ENCODE measurements around the gene KPNA2. TPM values are rescaled to one million over a fixed set of nuclear protein-coding genes. Genes with fewer than 3 reads are reported as not detected.

The KPNA2 gene
- total and polyA plus RNA-seq, 9 of the 15 experiments (the other 6 are each of a cell fraction or from before 2014, with no cell fraction given): 132 to 984 (median 241) TPM

DNA sequence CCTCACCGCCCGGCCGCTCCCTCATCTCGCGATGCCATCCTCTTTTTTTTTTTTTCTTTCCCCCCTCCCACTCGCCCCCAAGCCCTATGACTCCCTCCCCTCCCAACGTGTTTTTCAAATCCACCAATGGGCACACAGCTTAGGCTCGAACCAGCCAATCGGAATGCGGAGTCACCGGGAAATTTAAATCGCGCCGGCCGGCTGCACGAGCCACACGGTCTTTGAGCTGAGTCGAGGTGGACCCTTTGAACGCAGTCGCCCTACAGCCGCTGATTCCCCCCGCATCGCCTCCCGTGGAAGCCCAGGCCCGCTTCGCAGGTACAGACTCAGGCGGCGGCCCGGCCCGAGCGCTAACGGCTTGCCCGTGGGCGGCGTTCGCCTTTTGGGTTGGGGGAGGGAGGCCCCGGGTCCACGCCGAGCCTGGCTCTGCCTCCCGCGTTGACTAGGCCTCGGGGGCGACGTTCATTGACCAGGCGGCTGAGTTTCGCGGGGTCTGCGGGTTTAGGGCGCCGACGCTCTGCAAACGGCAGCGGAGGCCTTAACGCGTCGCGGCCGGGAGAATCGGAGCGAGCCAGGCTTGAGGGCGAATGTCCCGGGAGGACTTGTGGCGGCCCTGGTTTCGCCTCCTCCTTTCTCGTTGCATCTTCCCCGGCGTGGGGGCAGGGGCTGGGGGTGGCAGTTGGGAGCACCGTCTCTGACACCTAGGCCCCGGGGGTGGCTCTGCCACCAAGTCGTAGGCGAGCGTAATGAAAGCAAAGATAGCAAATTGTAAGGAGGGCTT lies at the start of gene KPNA2 (continued):
- TF ChIP-seq, protein P1, sequence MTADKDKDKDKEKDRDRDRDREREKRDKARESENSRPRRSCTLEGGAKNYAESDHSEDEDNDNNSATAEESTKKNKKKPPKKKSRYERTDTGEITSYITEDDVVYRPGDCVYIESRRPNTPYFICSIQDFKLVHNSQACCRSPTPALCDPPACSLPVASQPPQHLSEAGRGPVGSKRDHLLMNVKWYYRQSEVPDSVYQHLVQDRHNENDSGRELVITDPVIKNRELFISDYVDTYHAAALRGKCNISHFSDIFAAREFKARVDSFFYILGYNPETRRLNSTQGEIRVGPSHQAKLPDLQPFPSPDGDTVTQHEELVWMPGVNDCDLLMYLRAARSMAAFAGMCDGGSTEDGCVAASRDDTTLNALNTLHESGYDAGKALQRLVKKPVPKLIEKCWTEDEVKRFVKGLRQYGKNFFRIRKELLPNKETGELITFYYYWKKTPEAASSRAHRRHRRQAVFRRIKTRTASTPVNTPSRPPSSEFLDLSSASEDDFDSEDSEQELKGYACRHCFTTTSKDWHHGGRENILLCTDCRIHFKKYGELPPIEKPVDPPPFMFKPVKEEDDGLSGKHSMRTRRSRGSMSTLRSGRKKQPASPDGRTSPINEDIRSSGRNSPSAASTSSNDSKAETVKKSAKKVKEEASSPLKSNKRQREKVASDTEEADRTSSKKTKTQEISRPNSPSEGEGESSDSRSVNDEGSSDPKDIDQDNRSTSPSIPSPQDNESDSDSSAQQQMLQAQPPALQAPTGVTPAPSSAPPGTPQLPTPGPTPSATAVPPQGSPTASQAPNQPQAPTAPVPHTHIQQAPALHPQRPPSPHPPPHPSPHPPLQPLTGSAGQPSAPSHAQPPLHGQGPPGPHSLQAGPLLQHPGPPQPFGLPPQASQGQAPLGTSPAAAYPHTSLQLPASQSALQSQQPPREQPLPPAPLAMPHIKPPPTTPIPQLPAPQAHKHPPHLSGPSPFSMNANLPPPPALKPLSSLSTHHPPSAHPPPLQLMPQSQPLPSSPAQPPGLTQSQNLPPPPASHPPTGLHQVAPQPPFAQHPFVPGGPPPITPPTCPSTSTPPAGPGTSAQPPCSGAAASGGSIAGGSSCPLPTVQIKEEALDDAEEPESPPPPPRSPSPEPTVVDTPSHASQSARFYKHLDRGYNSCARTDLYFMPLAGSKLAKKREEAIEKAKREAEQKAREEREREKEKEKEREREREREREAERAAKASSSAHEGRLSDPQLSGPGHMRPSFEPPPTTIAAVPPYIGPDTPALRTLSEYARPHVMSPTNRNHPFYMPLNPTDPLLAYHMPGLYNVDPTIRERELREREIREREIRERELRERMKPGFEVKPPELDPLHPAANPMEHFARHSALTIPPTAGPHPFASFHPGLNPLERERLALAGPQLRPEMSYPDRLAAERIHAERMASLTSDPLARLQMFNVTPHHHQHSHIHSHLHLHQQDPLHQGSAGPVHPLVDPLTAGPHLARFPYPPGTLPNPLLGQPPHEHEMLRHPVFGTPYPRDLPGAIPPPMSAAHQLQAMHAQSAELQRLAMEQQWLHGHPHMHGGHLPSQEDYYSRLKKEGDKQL (CRISPR knock-in tag; IDR thresholded peaks at IDR 0.05; ENCODE audit: borderline replicate concordance): 0 out of 2 replicates have a peak, but pooled peaks have one; percentile 38
- TF ChIP-seq MXI1 (IDR thresholded peaks at IDR 0.05; ENCODE audit: low read depth, low read length) (no peak), ZNF57 (CRISPR knock-in tag; IDR thresholded peaks at IDR 0.05) (0 out of 2 replicates have a peak, but pooled peaks have one; percentile 7), CREB1 (IDR thresholded peaks at IDR 0.05) (no peak; the same call in 1 of the 2 replicates), CREB1 (CRISPR knock-in tag; IDR thresholded peaks at IDR 0.05) (no peak; the same call in none of the 2 replicates), HMGN3 (IDR thresholded peaks at IDR 0.05; ENCODE audit: borderline replicate concordance, extremely low read depth, insufficient read length, low read depth, low read length) (peak; percentile 19), CC2D1A (IDR thresholded peaks at IDR 0.05) (peak; percentile 88), RBM25 (IDR thresholded peaks at IDR 0.05; ENCODE audit: low read depth, low read length, severe bottlenecking) (peak; percentile 72), SIN3B (IDR thresholded peaks at IDR 0.05; ENCODE audit: low read depth) (peak; percentile 53; the same call in 1 of the 2 replicates), RBM15 (IDR thresholded peaks at IDR 0.05; ENCODE audit: insufficient read depth, low read length) (no peak), XRCC5 (IDR thresholded peaks at IDR 0.05; ENCODE audit: low read depth, low read length) (peak; percentile 29; the same call in 1 of the 2 replicates), MYC (IDR thresholded peaks at IDR 0.05; ENCODE audit: low read depth, low read length) (peak; percentile 77), MYC (CRISPR knock-in tag; IDR thresholded peaks at IDR 0.05; ENCODE audit: borderline replicate concordance, low read depth) (peak; percentile 87; the same call in 1 of the 2 replicates), ZNF830 (CRISPR knock-in tag; IDR thresholded peaks at IDR 0.05) (no peak)
- TF ChIP-seq, protein P2, sequence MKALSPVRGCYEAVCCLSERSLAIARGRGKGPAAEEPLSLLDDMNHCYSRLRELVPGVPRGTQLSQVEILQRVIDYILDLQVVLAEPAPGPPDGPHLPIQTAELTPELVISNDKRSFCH (CRISPR knock-in tag; IDR thresholded peaks at IDR 0.05): no peak
- TF ChIP-seq, protein P2 (tag; IDR thresholded peaks at IDR 0.05): peak; percentile 78; the same call in 1 of the 2 replicates
- TF ChIP-seq, protein P3, sequence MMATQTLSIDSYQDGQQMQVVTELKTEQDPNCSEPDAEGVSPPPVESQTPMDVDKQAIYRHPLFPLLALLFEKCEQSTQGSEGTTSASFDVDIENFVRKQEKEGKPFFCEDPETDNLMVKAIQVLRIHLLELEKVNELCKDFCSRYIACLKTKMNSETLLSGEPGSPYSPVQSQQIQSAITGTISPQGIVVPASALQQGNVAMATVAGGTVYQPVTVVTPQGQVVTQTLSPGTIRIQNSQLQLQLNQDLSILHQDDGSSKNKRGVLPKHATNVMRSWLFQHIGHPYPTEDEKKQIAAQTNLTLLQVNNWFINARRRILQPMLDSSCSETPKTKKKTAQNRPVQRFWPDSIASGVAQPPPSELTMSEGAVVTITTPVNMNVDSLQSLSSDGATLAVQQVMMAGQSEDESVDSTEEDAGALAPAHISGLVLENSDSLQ (IDR thresholded peaks at IDR 0.05): no peak
- TF ChIP-seq, protein P4, sequence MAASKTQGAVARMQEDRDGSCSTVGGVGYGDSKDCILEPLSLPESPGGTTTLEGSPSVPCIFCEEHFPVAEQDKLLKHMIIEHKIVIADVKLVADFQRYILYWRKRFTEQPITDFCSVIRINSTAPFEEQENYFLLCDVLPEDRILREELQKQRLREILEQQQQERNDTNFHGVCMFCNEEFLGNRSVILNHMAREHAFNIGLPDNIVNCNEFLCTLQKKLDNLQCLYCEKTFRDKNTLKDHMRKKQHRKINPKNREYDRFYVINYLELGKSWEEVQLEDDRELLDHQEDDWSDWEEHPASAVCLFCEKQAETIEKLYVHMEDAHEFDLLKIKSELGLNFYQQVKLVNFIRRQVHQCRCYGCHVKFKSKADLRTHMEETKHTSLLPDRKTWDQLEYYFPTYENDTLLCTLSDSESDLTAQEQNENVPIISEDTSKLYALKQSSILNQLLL (CRISPR knock-in tag; IDR thresholded peaks at IDR 0.05; ENCODE audit: borderline replicate concordance): no peak

All from K562 (cell line).